Panc1 (cell line): ENCODE data around the gene FGGY. TPM values are rescaled to one million over a fixed set of nuclear protein-coding genes. Genes with fewer than 3 reads are reported as not detected.

Experiments
- ATAC-seq: fragments of 200-7000 bp; cut with Tn5 transposase; 2 replicates; pipeline ENCODE4 v1.9.1; 2020; ENCODE audit warnings: mild to moderate bottlenecking, moderate library complexity
- BruUV-seq: library from RNA; stranded (reverse); fragments of 400-500 nt; replicated peaks from 2 replicates; lab custom pipeline; 2021; lab: Mats Ljungman, UMichigan
- CTCF ChIA-PET: fragments of 300-600 bp; sonication (Branson Sonifier 250); formaldehyde crosslinking; loops from one replicate; lab custom pipeline; 2022; ENCODE audit warnings: antibody characterized with exemption; lab: Charles Lee
- POLR2A ChIA-PET: fragments of 300-600 bp; sonication (Branson Sonifier 250); formaldehyde crosslinking; loops from one replicate; lab custom pipeline; 2022; ENCODE audit warnings: antibody characterized with exemption; lab: Charles Lee
- DNase-seq: peaks from one replicate; pipeline ENCODE4 v3.0.0-alpha.2; 2010; ENCODE audit warnings: low read depth, low spot score
- H3K27ac ChIP-seq: 2 replicates; pipeline ENCODE4 v1.5.1; 2011; ENCODE audit warnings: mild to moderate bottlenecking, low read length, inconsistent platforms
- H3K27me3 ChIP-seq: fragments of 200-500 bp; sonication (Bioruptor generic); 2 replicates; pipeline ENCODE4 v1.6.0; 2014; ENCODE audit warnings: low read length, inconsistent platforms; ENCODE audit not compliant: control insufficient read depth, insufficient read depth
- H3K36me3 ChIP-seq: fragments of 200-500 bp; sonication (Bioruptor generic); 2 replicates; pipeline ENCODE4 v1.5.1; 2014; ENCODE audit warnings: inconsistent platforms, mild to moderate bottlenecking, low read length, moderate library complexity; ENCODE audit not compliant: control insufficient read depth, insufficient read depth
- H3K4me1 ChIP-seq: 2 replicates; pipeline ENCODE4 v1.5.1; 2011; ENCODE audit warnings: inconsistent platforms, mild to moderate bottlenecking, low read length, moderate library complexity; ENCODE audit not compliant: control insufficient read depth, insufficient read depth
- H3K4me3 ChIP-seq, 2 experiments: 2 replicates each; pipeline ENCODE4 v1.5.1; 2011 to 2012; ENCODE audit warnings: low read depth in 2 of 2, low read length in 2 of 2, mild to moderate bottlenecking in 2 of 2, inconsistent platforms in 1 of 2, moderate library complexity in 1 of 2
- H3K9me3 ChIP-seq: fragments of 200-500 bp; sonication (Bioruptor generic); 2 replicates; pipeline ENCODE4 v1.5.1; 2014; ENCODE audit warnings: low read depth, mild to moderate bottlenecking, inconsistent platforms, low read length, moderate library complexity; ENCODE audit not compliant: control insufficient read depth, insufficient read depth
- CTCF ChIP-seq: fragments of 450-650 bp; IDR thresholded peaks from 2 replicates; pipeline ENCODE4 v1.5.1; 2017; ENCODE audit warnings: mild to moderate bottlenecking
- POLR2AphosphoS5 ChIP-seq: IDR thresholded peaks from 2 replicates; pipeline ENCODE4 v1.6.1; 2012; ENCODE audit warnings: mild to moderate bottlenecking, low read depth, low read length, moderate library complexity
- REST ChIP-seq, 2 experiments: IDR thresholded peaks; 2 replicates each; pipeline ENCODE4 v1.6.1; 2011 to 2012; ENCODE audit warnings: low read depth in 2 of 2, control low read depth in 1 of 2, low read length in 1 of 2, mild to moderate bottlenecking in 1 of 2, moderate library complexity in 1 of 2; ENCODE audit not compliant: insufficient read depth in 1 of 2
- SIN3A ChIP-seq: IDR thresholded peaks from 2 replicates; pipeline ENCODE4 v1.6.1; 2012; ENCODE audit warnings: low read depth, mild to moderate bottlenecking, low read length, moderate library complexity, borderline replicate concordance; ENCODE audit not compliant: insufficient read depth
- TCF7L2 ChIP-seq: IDR thresholded peaks from 2 replicates; pipeline ENCODE4 v1.6.1; 2011; ENCODE audit warnings: mild to moderate bottlenecking, low read depth, low read length, inconsistent platforms
- in situ Hi-C: cut with HindIII; loops from 2 replicates; pipeline ENCODE4 v1.10.0; 2016; ENCODE audit warnings: low sequenced_read_pairs, low pct_unique_long_range_greater_than_20kb
- intact Hi-C: fragments of 100-400 bp; cut with micrococcal nuclease; formaldehyde crosslinking; loops from one replicate; pipeline ENCODE4 v1.10.0; 2022; ENCODE audit not compliant: unreplicated experiment
- total RNA-seq: library from RNA; stranded (reverse); gene quantifications from one replicate; pipeline ENCODE4 v1.2.1, GENCODE V29; 2021; ENCODE audit not compliant: unreplicated experiment

The FGGY gene
- total RNA-seq, 1 experiment from 2014 or later, result 15.5 TPM

- in situ Hi-C loops (no loop called here), intact Hi-C loops (no loop called here)
- DNase-seq, result no peak
- no peak for ATAC-seq
- ChIA-PET CTCF (no interaction called here), POLR2A (no interaction called here)
- Histone ChIP-seq H3K9me3 (no peaks in the 10 kb centered on the region), H3K36me3 (no peaks in the 10 kb centered on the region), H3K4me1 (no peaks in the 10 kb centered on the region), H3K4me3 (no peak overlapping the region), H3K27ac (no peak overlapping the region), H3K27me3 (no peaks in the 10 kb centered on the region)
- no peak for TF ChIP-seq TCF7L2
- no peak for TF ChIP-seq REST (IDR thresholded peaks at IDR 0.05; ENCODE audit: insufficient read depth in 1 of 2, low read depth in 2 of 2, low read length in 1 of 2)
- no TSS peak for BruUV-seq
Observed at GRCh38 chr1:59516881-59517280, 220.0 kb downstream of the FGGY start.

- H3K27ac ChIP-seq, result no peak overlapping the region
- ChIA-PET POLR2A (no interaction called here), CTCF (no interaction called here)
- H3K4me1 ChIP-seq, result no peaks in the 10 kb centered on the region
- H3K36me3 ChIP-seq, result no peaks in the 10 kb centered on the region
- intact Hi-C loops (no loop called here), in situ Hi-C loops (no loop called here)
- no TSS peak for BruUV-seq
- no peak for DNase-seq
- H3K9me3 ChIP-seq, result no peaks in the 10 kb centered on the region
- no peak overlapping the region for H3K4me3 ChIP-seq
- no peaks in the 10 kb centered on the region for H3K27me3 ChIP-seq
- TF ChIP-seq SIN3A (no peak), TCF7L2 (no peak), REST (IDR thresholded peaks at IDR 0.05; ENCODE audit: insufficient read depth in 1 of 2, low read depth in 2 of 2, low read length in 1 of 2) (no peak), POLR2AphosphoS5 (no peak), CTCF (no peak)
- ATAC-seq, result no peak
Observed at GRCh38 chr1:59520194-59520593, 223.3 kb downstream of the FGGY start.
